PFSK-1 (cell line): ENCODE results near the gene CBY1.

Source experiments
- FOXP2 ChIP-seq: optimal IDR thresholded peaks from 2 replicates; pipeline ENCODE3; 2011; ENCODE audit warnings: borderline replicate concordance, control low read depth, inconsistent platforms; ENCODE audit not compliant: insufficient read depth; ENCODE audit errors: extremely low read length, extremely low read depth
- POLR2AphosphoS5 ChIP-seq: IDR thresholded peaks from 2 replicates; pipeline ENCODE4 v1.6.1; 2012; ENCODE audit warnings: low read depth, mild to moderate bottlenecking, control low read depth, low read length, moderate library complexity
- SIN3A ChIP-seq: IDR thresholded peaks from 2 replicates; pipeline ENCODE4 v1.6.1; 2012; ENCODE audit warnings: mild to moderate bottlenecking, low read length, moderate library complexity, borderline replicate concordance; ENCODE audit not compliant: insufficient read depth
- TAF1 ChIP-seq: IDR thresholded peaks from 2 replicates; pipeline ENCODE4 v1.6.1; 2012; ENCODE audit warnings: low read length, control low read depth, borderline replicate concordance; ENCODE audit not compliant: insufficient read depth
- TF ChIP-seq, protein P1 (sequence below), 2 experiments: IDR thresholded peaks; 2 replicates each; pipeline versions ENCODE4 v1.6.1 to v1.8.0; 2011 to 2012; ENCODE audit warnings: low read depth in 2 of 2, low read length in 2 of 2, control low read depth in 1 of 2, inconsistent platforms in 1 of 2, mild to moderate bottlenecking in 1 of 2, moderate library complexity in 1 of 2; ENCODE audit not compliant: insufficient read depth in 1 of 2

CBY1 gene

DNA sequence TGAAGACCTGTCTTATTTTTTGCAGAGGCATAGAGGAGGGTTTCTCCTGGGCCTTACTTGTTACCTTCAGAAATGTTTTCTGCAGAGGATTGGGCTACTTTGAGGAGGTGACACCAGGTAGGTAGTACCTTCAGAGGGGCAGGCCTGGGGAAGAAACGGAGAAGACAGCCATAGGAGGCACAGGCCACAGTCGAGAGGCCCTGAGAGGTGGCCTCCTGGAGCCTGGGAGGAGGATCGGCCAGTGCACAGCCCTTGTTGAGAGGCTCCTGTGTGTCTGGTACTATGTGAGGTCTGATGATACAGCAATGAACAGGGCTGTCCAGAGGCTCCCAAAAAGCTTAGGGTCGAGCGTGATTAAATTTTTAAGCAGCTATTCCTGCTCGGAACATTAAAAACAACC is 60.8 kb downstream of the CBY1 start:
- no peak for TF ChIP-seq POLR2AphosphoS5

DNA sequence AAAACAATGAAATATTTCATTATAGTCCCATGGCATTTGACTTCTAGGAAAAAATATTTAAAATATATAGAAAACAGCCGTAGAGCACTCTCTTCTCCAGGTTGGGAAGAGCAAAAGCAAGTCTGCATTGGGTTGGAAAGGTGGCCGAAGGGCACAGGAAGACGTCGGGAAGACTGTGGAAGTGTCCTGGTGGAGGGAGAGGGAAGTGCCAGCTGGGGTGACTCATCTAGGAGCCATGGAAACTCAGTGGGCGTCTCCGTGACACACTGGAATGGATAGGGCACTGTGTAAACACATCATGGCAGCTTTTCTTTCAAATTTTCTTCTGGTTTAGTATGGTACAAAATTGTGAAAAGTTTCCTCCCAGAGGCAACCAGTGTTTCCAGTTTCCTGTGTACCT is 62.0 kb downstream of the CBY1 start:
- no peak for TF ChIP-seq SIN3A
- no peak for TF ChIP-seq FOXP2
- TF ChIP-seq TAF1: no peak
- TF ChIP-seq POLR2AphosphoS5: no peak
- TF ChIP-seq, protein P1, sequence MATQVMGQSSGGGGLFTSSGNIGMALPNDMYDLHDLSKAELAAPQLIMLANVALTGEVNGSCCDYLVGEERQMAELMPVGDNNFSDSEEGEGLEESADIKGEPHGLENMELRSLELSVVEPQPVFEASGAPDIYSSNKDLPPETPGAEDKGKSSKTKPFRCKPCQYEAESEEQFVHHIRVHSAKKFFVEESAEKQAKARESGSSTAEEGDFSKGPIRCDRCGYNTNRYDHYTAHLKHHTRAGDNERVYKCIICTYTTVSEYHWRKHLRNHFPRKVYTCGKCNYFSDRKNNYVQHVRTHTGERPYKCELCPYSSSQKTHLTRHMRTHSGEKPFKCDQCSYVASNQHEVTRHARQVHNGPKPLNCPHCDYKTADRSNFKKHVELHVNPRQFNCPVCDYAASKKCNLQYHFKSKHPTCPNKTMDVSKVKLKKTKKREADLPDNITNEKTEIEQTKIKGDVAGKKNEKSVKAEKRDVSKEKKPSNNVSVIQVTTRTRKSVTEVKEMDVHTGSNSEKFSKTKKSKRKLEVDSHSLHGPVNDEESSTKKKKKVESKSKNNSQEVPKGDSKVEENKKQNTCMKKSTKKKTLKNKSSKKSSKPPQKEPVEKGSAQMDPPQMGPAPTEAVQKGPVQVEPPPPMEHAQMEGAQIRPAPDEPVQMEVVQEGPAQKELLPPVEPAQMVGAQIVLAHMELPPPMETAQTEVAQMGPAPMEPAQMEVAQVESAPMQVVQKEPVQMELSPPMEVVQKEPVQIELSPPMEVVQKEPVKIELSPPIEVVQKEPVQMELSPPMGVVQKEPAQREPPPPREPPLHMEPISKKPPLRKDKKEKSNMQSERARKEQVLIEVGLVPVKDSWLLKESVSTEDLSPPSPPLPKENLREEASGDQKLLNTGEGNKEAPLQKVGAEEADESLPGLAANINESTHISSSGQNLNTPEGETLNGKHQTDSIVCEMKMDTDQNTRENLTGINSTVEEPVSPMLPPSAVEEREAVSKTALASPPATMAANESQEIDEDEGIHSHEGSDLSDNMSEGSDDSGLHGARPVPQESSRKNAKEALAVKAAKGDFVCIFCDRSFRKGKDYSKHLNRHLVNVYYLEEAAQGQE (IDR thresholded peaks at IDR 0.05; ENCODE audit: insufficient read depth in 1 of 2, low read depth in 2 of 2, low read length in 2 of 2): no peak

DNA sequence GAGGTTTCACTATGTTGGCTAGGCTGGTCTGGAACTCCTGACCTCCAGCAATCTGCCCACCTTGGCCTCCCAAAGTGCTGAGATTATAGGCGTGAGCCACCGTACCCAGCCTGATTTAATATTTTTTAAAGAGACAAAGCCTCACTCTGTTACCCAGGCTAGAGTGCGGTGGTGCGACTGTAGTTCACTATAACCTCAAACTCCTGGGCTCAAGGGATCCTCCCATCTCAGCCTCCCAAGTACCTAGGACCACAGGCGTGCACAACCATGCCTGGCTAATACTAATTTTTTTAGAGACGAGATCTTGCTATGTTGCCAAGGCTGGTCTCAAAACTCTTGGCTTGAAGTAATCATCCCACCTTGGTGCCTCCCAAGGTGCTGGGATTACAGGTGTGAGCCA is 62.8 kb downstream of the CBY1 start:
- TF ChIP-seq POLR2AphosphoS5 (no peak), FOXP2 (no peak), SIN3A (no peak), TAF1 (no peak)
- TF ChIP-seq, protein P1 (IDR thresholded peaks at IDR 0.05; ENCODE audit: insufficient read depth in 1 of 2, low read depth in 2 of 2, low read length in 2 of 2): no peak

DNA sequence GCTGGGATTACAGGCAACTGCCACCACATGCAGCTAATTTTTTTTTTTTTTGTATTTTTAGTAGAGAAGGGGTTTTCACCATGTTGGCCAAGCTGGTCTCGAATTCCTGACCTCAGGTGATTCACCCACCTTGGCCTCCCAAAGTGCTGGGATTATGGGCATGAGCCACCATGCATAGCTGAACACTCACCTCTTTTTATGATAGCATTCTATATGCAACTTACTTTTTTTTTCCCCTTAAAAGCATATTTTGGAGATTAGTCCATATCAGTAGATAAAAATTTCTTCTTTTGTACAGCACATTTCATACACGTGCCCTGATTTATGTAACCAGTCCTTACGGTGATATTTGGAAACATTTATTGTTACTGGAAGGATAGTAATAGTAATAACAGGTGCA is 63.9 kb downstream of the CBY1 start:
- TF ChIP-seq POLR2AphosphoS5 (no peak), SIN3A (no peak), FOXP2 (no peak), TAF1 (no peak)
- TF ChIP-seq, protein P1 (IDR thresholded peaks at IDR 0.05; ENCODE audit: insufficient read depth in 1 of 2, low read depth in 2 of 2, low read length in 2 of 2): no peak

DNA sequence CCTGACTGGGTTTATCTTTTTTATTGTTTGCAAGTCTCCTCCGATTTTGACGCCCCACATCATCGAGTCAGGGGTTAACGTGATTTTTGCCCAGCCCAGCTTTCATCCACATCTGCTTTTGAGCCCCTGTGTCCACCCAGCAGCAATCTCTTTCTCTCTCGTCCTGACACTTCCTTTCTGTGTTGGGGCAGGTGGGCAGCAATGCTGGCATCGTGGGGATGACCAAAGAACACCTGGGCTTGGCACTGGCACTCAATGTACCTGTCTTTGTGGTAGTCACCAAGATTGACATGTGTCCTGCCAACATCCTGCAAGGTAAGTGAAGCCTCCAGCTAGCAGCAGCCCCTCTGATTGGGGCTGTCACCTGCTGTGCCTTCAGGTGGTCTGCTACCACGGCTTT is 65.1 kb downstream of the CBY1 start:
- no peak for TF ChIP-seq POLR2AphosphoS5
- TF ChIP-seq TAF1: no peak
- TF ChIP-seq FOXP2: no peak
- TF ChIP-seq, protein P1 (IDR thresholded peaks at IDR 0.05; ENCODE audit: insufficient read depth in 1 of 2, low read depth in 2 of 2, low read length in 2 of 2): no peak
